HEK293 (cell line): Measurements from ENCODE around the gene COQ10A.

ENCODE experiments used
- GLI2 ChIP-seq: fragments of 450-650 bp; formaldehyde crosslinking; IDR thresholded peaks from 2 replicates; pipeline ENCODE4; 2017; ENCODE audit warnings: missing biosample characterization, missing genetic modification characterization, low read depth, borderline replicate concordance
- HOXD13 ChIP-seq: sonication (generic); formaldehyde crosslinking; IDR thresholded peaks from 2 replicates; pipeline ENCODE4 v1.8.0; 2022; ENCODE audit warnings: missing genetic modification reagents, borderline replicate concordance
- RBAK ChIP-seq: fragments of 450-650 bp; formaldehyde crosslinking; IDR thresholded peaks from 2 replicates; pipeline ENCODE4 v1.5.1; 2016; ENCODE audit warnings: missing biosample characterization, missing genetic modification characterization
- SP2 ChIP-seq: fragments of 450-650 bp; formaldehyde crosslinking; IDR thresholded peaks from 2 replicates; pipeline ENCODE4 v1.5.1; 2016; ENCODE audit warnings: missing biosample characterization, missing genetic modification characterization
- ZBTB21 ChIP-seq: fragments of 450-650 bp; formaldehyde crosslinking; IDR thresholded peaks from 2 replicates; pipeline ENCODE4 v1.5.1; 2017; ENCODE audit warnings: missing biosample characterization, missing genetic modification characterization
- ZNF133 ChIP-seq: fragments of 450-650 bp; formaldehyde crosslinking; IDR thresholded peaks from 2 replicates; pipeline ENCODE4 v1.5.1; 2016; ENCODE audit warnings: missing biosample characterization, missing genetic modification characterization
- ZNF155 ChIP-seq: fragments of 450-650 bp; formaldehyde crosslinking; IDR thresholded peaks from 2 replicates; pipeline ENCODE4 v1.5.1; 2016; ENCODE audit warnings: missing biosample characterization, missing genetic modification characterization
- ZNF157 ChIP-seq: fragments of 450-650 bp; formaldehyde crosslinking; IDR thresholded peaks from 2 replicates; pipeline ENCODE4 v1.5.1; 2016; ENCODE audit warnings: missing biosample characterization, missing genetic modification characterization
- ZNF211 ChIP-seq: fragments of 450-650 bp; formaldehyde crosslinking; IDR thresholded peaks from 2 replicates; pipeline ENCODE4 v1.5.1; 2016; ENCODE audit warnings: low read depth, missing biosample characterization, missing genetic modification characterization
- ZNF24 ChIP-seq: fragments of 450-650 bp; formaldehyde crosslinking; IDR thresholded peaks from 2 replicates; pipeline ENCODE4 v1.5.1; 2016; ENCODE audit warnings: missing biosample characterization, missing genetic modification characterization
- ZNF302 ChIP-seq: fragments of 450-650 bp; formaldehyde crosslinking; IDR thresholded peaks from 2 replicates; pipeline ENCODE4 v1.5.1; 2016; ENCODE audit warnings: missing biosample characterization, missing genetic modification characterization, low read depth
- ZNF341 ChIP-seq: fragments of 450-650 bp; formaldehyde crosslinking; IDR thresholded peaks from 2 replicates; pipeline ENCODE4; 2016; ENCODE audit warnings: low read depth, missing biosample characterization, missing genetic modification characterization
- ZNF513 ChIP-seq: fragments of 450-650 bp; IDR thresholded peaks from 2 replicates; pipeline ENCODE4 v1.5.1; 2018; ENCODE audit warnings: missing biosample characterization, missing genetic modification characterization
- ZNF561 ChIP-seq: fragments of 450-650 bp; IDR thresholded peaks from 2 replicates; pipeline ENCODE4 v1.5.1; 2018; ENCODE audit warnings: missing biosample characterization, missing genetic modification characterization, borderline replicate concordance
- ZNF626 ChIP-seq: fragments of 450-650 bp; sonication (Bioruptor Pico); formaldehyde crosslinking; IDR thresholded peaks from 2 replicates; pipeline ENCODE4 v1.5.1; 2018; ENCODE audit warnings: missing biosample characterization, missing genetic modification characterization, inconsistent platforms
- ZNF654 ChIP-seq: fragments of 450-650 bp; formaldehyde crosslinking; IDR thresholded peaks from 2 replicates; pipeline ENCODE4 v1.5.1; 2016; ENCODE audit warnings: low read depth, missing biosample characterization, missing genetic modification characterization
- ZNF785 ChIP-seq: fragments of 450-650 bp; formaldehyde crosslinking; IDR thresholded peaks from 2 replicates; pipeline ENCODE4 v1.5.1; 2016; ENCODE audit warnings: missing biosample characterization, missing genetic modification characterization
- ZNF791 ChIP-seq: fragments of 450-650 bp; formaldehyde crosslinking; IDR thresholded peaks from 2 replicates; pipeline ENCODE4 v1.5.1; 2016; ENCODE audit warnings: missing biosample characterization, missing genetic modification characterization
- ZSCAN16 ChIP-seq: fragments of 450-650 bp; formaldehyde crosslinking; IDR thresholded peaks from 2 replicates; pipeline ENCODE4 v1.5.1; 2016; ENCODE audit warnings: missing biosample characterization, missing genetic modification characterization
- ZSCAN30 ChIP-seq: fragments of 450-650 bp; IDR thresholded peaks from 2 replicates; pipeline ENCODE4 v1.5.1; 2018; ENCODE audit warnings: missing biosample characterization, mild to moderate bottlenecking, missing genetic modification characterization, moderate library complexity
- TF ChIP-seq, protein P1 (sequence below): fragments of 450-650 bp; formaldehyde crosslinking; IDR thresholded peaks from 2 replicates; pipeline ENCODE4 v1.5.1; 2016; ENCODE audit warnings: missing biosample characterization, missing genetic modification characterization
- TF ChIP-seq, protein P2 (sequence below): fragments of 450-650 bp; formaldehyde crosslinking; IDR thresholded peaks from 2 replicates; pipeline ENCODE4 v1.5.1; 2016; ENCODE audit warnings: missing biosample characterization, missing genetic modification characterization
- TF ChIP-seq, protein P3 (sequence below): fragments of 450-650 bp; formaldehyde crosslinking; IDR thresholded peaks from 2 replicates; pipeline ENCODE4 v1.5.1; 2016; ENCODE audit warnings: missing biosample characterization, missing genetic modification characterization, borderline replicate concordance
- TF ChIP-seq, protein P4 (sequence below): fragments of 450-650 bp; formaldehyde crosslinking; IDR thresholded peaks from 2 replicates; pipeline ENCODE4 v1.5.1; 2016; ENCODE audit warnings: missing biosample characterization, missing genetic modification characterization
- TF ChIP-seq, protein P5 (sequence below): fragments of 450-650 bp; formaldehyde crosslinking; IDR thresholded peaks from 2 replicates; pipeline ENCODE4 v1.5.1; 2016; ENCODE audit warnings: missing biosample characterization, missing genetic modification characterization
- TF ChIP-seq, protein P6 (sequence below): fragments of 450-650 bp; formaldehyde crosslinking; IDR thresholded peaks from 2 replicates; pipeline ENCODE4 v1.5.1; 2016; ENCODE audit warnings: missing biosample characterization, missing genetic modification characterization

COQ10A gene

DNA sequence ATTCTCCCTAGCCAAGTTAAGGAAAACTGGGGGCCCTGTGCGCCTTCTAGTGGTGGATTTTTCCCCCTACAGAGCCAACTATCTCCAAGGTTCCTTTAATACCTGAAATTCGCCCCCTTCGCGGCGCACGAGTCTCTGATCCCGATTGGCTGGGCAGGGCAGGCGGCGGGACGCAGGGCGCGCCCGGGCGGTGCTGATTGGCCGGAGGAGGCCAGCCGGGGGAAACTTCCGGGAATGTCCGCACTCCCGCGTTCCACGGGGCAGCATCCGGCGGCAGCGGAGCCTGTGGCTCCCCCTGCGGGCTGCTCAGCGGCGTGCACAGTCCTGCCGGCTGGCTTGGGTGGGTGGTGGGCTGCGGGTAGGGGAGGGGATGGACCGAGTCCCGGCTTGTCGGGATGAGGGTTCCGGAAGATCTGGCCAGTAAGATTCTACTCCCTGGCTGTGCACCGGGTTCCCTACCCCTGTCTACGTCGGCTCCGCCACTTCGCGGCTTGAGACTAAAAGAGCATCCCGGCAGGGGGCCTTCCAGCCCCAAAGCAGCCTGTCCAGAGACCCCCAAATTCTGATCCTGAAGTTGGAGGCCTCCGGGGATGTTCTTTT is 42.5 kb upstream of the COQ10A start, which contains the start of gene NABP2 (continued):
- TF ChIP-seq GLI2 (tag by site-specific recombination) (no peak), ZNF302 (tag by site-specific recombination) (no peak), RBAK (tag by site-specific recombination) (no peak), ZNF211 (tag by site-specific recombination) (no peak), ZSCAN16 (tag by site-specific recombination) (no peak), ZNF626 (no peak), ZSCAN30 (tag by site-specific recombination) (0 out of 2 replicates have a peak, but pooled peaks have one; percentile 26), ZNF24 (tag by site-specific recombination) (no peak), ZNF513 (tag by site-specific recombination) (no peak), ZBTB21 (tag by site-specific recombination) (no peak), HOXD13 (CRISPR knock-in tag) (no peak), SP2 (tag by site-specific recombination) (peak; percentile 99), ZNF791 (tag by site-specific recombination) (no peak), ZNF654 (tag by site-specific recombination) (peak; percentile 66), ZNF157 (tag by site-specific recombination) (no peak), ZNF561 (tag by site-specific recombination) (peak; percentile 76), ZNF133 (tag by site-specific recombination) (no peak), ZNF785 (tag by site-specific recombination) (no peak), ZNF341 (tag by site-specific recombination) (peak; percentile 94), ZNF155 (tag by site-specific recombination) (no peak)
- TF ChIP-seq, protein P1, sequence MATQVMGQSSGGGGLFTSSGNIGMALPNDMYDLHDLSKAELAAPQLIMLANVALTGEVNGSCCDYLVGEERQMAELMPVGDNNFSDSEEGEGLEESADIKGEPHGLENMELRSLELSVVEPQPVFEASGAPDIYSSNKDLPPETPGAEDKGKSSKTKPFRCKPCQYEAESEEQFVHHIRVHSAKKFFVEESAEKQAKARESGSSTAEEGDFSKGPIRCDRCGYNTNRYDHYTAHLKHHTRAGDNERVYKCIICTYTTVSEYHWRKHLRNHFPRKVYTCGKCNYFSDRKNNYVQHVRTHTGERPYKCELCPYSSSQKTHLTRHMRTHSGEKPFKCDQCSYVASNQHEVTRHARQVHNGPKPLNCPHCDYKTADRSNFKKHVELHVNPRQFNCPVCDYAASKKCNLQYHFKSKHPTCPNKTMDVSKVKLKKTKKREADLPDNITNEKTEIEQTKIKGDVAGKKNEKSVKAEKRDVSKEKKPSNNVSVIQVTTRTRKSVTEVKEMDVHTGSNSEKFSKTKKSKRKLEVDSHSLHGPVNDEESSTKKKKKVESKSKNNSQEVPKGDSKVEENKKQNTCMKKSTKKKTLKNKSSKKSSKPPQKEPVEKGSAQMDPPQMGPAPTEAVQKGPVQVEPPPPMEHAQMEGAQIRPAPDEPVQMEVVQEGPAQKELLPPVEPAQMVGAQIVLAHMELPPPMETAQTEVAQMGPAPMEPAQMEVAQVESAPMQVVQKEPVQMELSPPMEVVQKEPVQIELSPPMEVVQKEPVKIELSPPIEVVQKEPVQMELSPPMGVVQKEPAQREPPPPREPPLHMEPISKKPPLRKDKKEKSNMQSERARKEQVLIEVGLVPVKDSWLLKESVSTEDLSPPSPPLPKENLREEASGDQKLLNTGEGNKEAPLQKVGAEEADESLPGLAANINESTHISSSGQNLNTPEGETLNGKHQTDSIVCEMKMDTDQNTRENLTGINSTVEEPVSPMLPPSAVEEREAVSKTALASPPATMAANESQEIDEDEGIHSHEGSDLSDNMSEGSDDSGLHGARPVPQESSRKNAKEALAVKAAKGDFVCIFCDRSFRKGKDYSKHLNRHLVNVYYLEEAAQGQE (tag by site-specific recombination) = no peak
- TF ChIP-seq, protein P2, sequence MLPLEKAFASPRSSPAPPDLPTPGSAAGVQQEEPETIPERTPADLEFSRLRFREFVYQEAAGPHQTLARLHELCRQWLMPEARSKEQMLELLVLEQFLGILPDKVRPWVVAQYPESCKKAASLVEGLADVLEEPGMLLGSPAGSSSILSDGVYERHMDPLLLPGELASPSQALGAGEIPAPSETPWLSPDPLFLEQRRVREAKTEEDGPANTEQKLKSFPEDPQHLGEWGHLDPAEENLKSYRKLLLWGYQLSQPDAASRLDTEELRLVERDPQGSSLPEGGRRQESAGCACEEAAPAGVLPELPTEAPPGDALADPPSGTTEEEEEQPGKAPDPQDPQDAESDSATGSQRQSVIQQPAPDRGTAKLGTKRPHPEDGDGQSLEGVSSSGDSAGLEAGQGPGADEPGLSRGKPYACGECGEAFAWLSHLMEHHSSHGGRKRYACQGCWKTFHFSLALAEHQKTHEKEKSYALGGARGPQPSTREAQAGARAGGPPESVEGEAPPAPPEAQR (tag by site-specific recombination) = no peak
- TF ChIP-seq, protein P3, sequence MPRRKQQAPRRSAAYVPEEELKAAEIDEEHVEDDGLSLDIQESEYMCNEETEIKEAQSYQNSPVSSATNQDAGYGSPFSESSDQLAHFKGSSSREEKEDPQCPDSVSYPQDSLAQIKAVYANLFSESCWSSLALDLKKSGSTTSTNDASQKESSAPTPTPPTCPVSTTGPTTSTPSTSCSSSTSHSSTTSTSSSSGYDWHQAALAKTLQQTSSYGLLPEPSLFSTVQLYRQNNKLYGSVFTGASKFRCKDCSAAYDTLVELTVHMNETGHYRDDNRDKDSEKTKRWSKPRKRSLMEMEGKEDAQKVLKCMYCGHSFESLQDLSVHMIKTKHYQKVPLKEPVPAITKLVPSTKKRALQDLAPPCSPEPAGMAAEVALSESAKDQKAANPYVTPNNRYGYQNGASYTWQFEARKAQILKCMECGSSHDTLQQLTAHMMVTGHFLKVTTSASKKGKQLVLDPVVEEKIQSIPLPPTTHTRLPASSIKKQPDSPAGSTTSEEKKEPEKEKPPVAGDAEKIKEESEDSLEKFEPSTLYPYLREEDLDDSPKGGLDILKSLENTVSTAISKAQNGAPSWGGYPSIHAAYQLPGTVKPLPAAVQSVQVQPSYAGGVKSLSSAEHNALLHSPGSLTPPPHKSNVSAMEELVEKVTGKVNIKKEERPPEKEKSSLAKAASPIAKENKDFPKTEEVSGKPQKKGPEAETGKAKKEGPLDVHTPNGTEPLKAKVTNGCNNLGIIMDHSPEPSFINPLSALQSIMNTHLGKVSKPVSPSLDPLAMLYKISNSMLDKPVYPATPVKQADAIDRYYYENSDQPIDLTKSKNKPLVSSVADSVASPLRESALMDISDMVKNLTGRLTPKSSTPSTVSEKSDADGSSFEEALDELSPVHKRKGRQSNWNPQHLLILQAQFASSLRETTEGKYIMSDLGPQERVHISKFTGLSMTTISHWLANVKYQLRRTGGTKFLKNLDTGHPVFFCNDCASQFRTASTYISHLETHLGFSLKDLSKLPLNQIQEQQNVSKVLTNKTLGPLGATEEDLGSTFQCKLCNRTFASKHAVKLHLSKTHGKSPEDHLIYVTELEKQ = 0 out of 2 replicates have a peak, but pooled peaks have one; percentile 11
- TF ChIP-seq, protein P4, sequence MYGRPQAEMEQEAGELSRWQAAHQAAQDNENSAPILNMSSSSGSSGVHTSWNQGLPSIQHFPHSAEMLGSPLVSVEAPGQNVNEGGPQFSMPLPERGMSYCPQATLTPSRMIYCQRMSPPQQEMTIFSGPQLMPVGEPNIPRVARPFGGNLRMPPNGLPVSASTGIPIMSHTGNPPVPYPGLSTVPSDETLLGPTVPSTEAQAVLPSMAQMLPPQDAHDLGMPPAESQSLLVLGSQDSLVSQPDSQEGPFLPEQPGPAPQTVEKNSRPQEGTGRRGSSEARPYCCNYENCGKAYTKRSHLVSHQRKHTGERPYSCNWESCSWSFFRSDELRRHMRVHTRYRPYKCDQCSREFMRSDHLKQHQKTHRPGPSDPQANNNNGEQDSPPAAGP = peak; percentile 78
- TF ChIP-seq, protein P5, sequence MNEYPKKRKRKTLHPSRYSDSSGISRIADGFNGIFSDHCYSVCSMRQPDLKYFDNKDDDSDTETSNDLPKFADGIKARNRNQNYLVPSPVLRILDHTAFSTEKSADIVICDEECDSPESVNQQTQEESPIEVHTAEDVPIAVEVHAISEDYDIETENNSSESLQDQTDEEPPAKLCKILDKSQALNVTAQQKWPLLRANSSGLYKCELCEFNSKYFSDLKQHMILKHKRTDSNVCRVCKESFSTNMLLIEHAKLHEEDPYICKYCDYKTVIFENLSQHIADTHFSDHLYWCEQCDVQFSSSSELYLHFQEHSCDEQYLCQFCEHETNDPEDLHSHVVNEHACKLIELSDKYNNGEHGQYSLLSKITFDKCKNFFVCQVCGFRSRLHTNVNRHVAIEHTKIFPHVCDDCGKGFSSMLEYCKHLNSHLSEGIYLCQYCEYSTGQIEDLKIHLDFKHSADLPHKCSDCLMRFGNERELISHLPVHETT (tag by site-specific recombination) = peak; percentile 58; the same call in 1 of the 2 replicates
- TF ChIP-seq, protein P6, sequence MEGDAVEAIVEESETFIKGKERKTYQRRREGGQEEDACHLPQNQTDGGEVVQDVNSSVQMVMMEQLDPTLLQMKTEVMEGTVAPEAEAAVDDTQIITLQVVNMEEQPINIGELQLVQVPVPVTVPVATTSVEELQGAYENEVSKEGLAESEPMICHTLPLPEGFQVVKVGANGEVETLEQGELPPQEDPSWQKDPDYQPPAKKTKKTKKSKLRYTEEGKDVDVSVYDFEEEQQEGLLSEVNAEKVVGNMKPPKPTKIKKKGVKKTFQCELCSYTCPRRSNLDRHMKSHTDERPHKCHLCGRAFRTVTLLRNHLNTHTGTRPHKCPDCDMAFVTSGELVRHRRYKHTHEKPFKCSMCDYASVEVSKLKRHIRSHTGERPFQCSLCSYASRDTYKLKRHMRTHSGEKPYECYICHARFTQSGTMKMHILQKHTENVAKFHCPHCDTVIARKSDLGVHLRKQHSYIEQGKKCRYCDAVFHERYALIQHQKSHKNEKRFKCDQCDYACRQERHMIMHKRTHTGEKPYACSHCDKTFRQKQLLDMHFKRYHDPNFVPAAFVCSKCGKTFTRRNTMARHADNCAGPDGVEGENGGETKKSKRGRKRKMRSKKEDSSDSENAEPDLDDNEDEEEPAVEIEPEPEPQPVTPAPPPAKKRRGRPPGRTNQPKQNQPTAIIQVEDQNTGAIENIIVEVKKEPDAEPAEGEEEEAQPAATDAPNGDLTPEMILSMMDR (tag by site-specific recombination) = peak; percentile 98
